Measurements from ENCODE around the gene FYCO1.

DNA sequence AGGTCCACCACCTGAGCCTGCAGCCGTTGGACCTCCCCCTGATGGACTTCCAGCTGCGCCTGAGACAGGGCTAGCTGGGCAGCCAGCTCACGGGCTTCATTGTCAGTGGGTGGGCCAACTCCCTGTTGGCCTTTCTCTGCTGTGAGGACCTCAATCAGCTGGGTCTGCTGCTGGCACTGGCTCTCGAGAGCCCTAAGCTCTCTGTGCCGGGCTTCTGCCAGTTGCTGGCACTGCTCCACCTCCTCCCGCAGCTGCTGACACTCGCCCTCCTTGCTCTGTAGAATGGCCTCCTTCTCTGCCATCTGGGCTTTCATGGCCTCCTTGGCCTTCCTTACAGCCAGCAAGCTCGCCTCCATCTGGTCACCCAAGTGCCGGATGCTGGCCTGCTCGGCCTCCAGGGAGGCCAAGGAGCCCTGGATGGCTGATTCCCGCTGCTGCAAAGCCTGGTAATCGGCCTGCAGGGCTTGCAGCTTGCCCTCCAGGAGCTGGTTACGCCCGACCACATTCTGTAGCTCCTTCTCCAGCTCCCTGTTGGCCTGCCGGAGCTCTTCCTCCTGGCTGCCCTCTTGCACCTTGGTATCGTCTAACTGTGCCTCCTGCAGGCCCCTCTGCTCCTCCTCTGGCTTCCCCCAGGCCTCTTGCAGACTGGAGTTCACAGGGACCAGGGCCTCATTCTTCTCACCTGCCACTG, 28.5 kb downstream of the FYCO1 start:
- TF ChIP-seq, protein P1, sequence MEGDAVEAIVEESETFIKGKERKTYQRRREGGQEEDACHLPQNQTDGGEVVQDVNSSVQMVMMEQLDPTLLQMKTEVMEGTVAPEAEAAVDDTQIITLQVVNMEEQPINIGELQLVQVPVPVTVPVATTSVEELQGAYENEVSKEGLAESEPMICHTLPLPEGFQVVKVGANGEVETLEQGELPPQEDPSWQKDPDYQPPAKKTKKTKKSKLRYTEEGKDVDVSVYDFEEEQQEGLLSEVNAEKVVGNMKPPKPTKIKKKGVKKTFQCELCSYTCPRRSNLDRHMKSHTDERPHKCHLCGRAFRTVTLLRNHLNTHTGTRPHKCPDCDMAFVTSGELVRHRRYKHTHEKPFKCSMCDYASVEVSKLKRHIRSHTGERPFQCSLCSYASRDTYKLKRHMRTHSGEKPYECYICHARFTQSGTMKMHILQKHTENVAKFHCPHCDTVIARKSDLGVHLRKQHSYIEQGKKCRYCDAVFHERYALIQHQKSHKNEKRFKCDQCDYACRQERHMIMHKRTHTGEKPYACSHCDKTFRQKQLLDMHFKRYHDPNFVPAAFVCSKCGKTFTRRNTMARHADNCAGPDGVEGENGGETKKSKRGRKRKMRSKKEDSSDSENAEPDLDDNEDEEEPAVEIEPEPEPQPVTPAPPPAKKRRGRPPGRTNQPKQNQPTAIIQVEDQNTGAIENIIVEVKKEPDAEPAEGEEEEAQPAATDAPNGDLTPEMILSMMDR (IDR thresholded peaks at IDR 0.05): no peak
- TF ChIP-seq POLR2AphosphoS5 (IDR thresholded peaks at IDR 0.05) (no peak), POLR2A (IDR thresholded peaks at IDR 0.05) (no peak), EP300 (IDR thresholded peaks at IDR 0.05) (no peak)
